ENCODE measurements around the gene NR3C2. TPM values are rescaled to one million over a fixed set of nuclear protein-coding genes. Genes with fewer than 3 reads are reported as not detected.

NR3C2 gene
- 0.08 TPM for polyA plus RNA-seq (2013, experiment 1 of 2; ENCODE audit: insufficient read length)
- polyA plus RNA-seq (2013, experiment 2 of 2; ENCODE audit: insufficient read length) = 0.10 TPM

DNA sequence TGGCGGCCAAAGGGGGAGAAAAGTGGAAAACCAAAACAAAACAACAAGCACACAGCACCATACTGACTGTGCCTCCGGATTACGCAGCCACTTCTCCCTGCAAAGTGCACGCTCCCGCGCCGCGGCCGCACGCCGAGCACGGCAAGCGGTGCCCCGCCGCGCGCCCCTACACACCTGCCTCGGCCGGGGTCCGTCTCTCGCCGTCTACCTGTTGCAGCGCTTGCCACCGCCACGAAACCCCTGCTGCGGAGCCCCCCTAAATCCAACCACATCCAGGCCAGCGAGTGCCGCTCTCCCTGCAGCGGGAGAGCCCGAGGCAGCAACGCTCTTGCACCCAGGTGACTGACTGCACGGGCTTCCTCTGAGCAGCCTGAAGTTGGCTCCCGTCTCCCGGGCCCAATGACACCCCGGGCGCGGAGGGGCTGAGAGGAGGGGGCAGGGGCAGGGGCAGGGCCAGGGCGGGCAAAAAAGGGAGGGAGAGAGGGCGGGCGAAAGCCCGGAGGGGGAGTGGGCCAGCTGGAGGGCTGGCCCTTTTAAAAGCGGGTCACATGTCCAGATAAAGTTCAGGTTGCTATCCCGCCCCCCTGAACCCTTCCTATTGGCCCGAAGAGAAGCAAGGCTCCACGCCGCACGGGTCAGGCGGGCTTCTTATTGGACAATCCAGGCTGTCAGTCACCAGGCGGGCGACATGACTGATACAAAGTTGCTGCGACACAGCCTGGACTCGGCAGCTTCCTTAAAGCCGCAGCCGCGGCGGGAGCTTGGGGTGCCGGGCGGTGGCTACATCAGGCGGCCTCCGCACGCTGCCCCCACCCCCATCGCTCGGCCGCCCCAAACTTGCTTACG is at the start of gene NR3C2:
TSS of gene NR3C2 (minus strand) at position 429 of the 846 bp plus-strand sequence.
- peak; percentile 97 for DNase-seq

DNA sequence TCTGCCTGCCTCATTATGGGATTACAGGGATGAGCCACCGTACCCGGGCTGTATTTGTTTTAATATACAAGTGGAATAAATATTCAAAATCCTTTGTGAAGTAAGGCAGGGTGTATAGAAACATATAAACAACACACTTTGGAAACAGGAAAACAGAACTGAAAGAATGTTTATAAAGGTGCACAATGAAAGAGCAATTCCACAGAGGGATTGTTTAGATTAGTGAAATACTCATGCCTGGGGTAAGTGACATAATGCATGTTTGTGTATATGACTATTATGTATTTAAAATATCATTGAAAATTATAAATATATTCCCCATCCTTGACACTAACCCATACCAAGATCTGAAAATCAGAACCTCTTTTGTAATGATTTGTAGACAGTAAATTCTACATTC is 45.0 kb upstream of the NR3C2 start:
- DNase-seq = no peak

DNA sequence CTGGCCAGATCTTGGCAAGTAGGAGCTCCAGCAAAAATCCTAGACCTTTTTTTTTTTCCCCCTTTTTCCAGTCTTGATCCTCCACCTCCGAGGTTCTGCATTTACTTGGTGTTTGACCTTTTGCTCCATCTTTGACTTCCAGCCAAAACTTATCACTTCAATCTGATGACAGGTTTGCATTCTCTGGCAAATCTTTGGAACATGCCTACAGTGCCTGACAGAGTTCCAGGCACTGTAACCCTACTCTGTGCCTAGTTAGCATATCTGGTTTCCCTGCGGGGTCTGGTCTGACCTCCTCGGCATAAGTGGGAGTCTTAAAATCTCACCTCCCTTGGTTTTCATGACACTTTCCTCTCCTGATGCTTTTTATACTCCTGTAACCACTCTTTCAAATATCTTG is 39.4 kb upstream of the NR3C2 start:
- DNase-seq = no peak

DNA sequence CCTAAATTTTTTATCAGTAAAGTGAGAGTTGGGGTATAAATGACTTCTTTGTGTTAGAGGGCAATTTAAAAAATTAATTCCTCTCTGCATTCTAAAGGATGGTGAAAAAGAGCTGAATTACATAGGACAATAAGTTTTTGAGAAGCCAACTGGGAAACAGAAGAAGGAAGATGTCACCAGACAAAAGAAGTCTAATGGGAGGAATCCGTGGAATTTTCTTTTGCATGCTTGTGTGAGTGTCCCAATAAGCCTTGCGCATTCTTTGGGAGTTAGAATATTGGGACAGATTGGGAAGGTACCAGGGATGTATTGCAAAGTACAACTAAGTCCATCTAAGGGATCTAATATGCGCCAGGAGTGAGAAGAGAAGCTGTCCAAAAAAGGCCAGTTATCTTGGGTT is 35.1 kb upstream of the NR3C2 start:
- DNase-seq = no peak

DNA sequence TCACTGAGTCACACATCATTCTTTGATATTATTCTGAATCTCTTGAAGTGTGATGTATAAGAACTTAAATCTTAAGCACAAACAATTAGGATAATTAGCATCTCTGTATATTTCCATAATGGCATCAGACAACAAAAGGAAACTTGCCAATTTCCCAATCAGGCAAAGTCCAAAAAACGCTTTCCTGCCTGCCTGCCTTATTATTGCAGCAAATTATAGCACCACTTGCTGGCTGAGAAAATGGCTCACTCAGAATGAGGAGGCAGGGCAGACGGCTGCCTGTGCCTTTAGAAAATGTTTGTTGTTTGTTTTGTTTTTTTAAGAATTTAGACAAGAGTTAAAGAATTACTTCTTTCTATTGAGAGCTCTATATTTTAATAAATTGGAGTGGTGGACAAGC is 27.7 kb upstream of the NR3C2 start:
- no peak for DNase-seq

DNA sequence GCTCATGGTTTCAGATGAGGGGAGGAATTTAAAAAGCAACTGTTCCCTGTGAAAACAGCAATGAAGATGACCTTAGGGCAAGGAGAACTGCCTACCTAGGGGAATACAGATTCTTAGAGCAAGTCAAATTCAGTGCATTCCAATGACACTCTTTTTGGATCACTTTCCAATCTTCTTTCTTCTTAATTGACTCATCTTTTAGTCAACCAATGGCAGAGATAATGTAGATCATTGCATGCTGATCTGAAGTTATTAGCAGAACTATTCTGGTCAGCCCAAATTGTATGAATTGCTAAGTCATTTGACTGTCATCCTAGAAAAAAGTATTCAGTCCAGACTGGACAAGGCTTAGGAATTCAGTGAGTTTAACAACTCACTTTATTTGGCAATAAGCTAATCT is 12.6 kb upstream of the NR3C2 start:
- DNase-seq = no peak

DNA sequence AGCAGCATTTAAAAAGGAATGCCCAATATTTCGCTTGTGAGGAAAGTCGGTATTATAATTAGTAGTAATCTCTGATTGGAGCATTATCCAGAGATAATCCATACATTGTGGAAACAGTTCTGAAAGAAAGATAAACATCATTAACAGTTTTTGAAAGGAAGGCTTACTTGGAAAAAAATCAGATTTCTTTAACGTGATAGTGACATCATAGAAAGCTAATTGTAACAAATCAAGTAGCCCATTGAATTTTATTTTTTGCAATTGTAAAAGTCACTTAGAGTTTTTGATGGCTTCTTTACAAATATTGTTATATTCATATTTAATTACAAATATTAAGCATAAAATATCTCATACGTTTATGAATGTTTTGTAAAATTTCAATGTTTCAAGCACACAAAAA is 11.6 kb upstream of the NR3C2 start:
- no peak for DNase-seq

DNA sequence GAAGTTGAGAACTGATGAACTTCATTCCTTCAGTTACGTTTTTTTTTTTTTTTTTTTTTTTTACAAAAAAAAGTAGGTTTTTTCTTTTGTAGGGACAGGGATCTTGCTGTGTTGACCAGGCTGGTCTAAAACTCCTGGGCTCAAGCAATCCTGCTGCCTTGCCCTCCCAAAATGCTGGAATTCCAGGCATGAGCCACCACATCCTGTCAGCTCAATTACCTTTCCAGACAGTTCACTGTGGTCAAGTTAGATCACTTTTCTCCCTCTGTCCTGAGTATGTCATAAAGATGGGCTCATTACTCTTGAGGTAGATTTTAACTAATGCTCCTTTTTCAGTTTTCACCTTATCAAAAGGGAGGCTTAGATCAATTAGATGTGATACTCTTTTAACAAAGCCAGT is 10.8 kb upstream of the NR3C2 start:
- no peak for DNase-seq

DNA sequence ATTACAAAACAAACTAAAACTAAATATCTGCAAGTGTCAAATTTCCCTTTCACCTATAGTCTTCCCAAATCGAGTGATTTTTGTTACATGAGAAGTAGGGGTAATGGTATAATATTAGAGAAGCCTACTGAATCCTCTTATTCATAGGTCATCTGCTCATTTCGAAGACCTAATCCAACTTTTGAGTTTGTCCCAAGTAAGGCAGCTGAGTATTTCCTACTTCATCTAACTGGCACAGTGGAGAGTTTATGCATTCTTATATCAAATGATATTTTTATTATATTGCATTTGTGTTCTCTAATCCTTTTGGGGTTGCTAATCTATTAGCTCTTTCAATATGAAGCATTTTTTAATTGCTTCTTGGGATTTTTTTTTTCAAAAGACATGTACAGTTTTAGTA is 7.7 kb upstream of the NR3C2 start:
- no peak for DNase-seq

DNA sequence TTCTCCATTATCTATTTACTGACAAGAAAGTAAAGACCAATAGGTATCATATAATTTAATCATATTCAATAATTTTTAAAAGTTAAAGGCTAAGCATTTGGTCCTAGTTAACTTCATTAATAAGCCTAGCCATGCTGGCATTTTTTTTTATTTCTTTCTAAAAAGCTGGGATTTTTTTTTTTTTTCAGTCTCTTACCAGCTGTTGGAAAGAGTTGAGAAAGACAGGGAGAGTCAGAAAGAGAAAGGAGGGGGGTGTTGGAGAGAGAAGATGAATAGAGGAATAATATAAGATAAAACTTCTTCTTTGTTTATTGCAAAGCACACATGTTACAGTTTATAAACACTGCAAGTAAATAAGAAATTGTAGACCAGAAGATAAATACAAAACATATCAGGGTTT is 5.9 kb upstream of the NR3C2 start:
- DNase-seq = no peak

DNA sequence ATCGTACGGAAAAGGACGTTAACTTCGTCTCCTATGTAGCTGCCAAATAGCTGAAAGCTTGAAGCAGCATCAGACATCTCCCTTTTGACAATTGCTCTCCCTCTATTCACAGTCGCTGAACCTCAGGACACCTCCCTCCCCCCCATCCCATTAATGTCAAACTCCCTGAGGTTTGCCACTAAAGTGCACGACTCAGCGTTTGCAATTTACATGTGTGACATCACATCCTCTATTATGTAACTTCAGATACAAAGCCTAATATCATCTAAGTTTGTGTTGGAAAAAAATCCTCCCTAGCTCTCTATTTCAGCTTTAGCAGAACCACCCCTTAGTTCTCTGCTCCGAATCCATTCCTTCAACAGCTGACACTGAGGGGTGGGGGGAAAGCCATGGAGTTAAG is 5.5 kb upstream of the NR3C2 start:
- no peak for DNase-seq

DNA sequence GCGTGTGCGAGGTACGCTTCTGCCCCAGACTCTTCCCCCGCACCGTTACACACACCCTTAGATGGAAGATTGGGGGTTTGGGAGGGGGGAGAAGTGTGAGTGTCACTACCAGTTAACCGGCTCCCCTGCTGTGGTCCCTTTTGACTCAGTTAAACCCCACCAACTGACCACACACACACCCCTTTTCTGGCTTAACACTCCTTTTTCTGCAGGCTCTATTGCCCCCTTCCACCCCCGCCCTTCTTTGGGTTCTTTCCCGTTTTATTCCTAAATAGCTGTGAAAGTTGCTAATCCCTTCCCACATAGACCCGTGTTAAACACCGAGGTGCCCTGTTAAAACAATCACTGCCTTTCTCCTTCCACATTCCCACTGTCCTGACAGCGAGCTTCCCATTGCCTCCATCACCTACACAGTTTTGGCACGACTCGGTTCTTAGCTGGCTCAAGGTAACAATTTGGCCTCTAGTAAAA is 3.7 kb upstream of the NR3C2 start:
- DNase-seq = no peak

DNA sequence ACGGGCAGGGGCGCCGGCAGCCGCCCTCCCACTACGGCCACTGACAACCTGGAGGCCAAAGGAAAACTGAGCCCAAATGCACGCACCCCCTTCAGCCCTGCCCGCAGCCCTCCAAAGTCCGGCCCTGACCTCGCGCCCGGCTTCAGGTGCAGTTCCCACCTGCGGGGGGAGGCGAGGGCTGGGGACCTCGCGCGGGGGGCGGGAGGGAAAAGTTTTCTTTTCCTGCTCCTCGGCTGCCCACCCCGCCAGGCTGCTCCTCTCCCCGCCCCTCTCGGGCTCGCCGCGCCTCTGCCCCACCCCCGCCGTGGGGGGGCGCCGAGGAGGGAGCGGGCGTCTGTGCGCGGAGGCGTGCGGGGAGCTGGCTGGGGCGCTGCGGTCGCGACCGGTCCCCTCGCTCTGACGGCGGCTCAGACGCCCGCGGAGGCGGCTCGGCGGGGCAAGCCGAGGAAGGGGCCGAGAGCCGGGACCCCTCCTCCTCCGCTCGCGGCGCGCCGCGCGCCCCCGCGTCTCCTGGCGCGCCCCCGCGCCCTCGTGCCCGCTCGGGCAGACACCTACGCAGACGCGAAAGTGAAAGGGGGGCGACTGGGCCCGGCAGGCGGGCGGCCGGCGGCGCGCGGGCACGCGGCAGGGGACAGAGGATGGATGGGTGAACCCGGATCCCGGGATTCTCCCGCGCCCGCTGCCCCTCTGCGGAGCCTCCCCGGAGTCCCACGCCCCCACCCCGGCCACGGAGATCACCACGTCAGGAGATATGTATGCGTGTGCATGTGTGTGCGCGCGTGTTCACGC is 3.1 kb upstream of the NR3C2 start:
- no peak for DNase-seq

DNA sequence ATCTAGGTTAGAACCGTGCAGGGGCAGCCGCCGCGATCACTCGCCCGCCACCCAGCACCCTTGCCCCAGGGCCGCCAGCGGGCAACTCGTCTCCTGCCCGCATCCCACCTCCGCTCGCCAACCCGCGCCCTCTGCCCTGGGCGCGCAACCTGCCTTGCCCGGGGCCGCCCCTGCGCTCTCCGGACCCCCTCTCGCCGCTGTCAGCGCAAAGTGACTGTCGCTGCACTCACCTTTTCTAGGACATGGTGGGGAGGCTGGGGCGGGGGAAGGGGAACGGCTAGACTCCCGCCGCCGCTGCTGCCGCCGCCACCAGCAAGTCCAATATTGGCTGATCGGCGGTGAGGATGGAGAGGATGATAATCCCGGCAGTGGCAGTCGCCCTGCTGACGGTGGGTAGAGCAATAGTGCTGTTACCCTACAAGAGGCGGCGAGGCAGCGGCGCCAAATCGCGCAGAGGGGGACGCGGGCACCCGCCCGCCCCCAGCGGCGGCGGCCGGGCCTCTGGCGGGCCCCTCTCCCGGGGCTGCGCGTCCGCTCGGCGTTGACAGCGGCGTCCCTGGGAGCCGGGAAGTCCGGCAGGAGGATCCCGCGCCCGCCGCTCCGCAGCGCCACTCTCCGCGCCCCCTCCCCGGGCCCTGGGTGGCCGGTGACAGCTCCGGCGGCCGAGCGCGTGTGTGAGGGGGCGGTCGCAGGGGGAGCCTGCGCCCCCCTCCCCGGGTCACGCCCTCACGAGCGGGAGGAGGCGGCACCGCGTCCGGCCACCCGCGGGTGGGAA is 2.3 kb upstream of the NR3C2 start:
- DNase-seq = peak; percentile 10

DNA sequence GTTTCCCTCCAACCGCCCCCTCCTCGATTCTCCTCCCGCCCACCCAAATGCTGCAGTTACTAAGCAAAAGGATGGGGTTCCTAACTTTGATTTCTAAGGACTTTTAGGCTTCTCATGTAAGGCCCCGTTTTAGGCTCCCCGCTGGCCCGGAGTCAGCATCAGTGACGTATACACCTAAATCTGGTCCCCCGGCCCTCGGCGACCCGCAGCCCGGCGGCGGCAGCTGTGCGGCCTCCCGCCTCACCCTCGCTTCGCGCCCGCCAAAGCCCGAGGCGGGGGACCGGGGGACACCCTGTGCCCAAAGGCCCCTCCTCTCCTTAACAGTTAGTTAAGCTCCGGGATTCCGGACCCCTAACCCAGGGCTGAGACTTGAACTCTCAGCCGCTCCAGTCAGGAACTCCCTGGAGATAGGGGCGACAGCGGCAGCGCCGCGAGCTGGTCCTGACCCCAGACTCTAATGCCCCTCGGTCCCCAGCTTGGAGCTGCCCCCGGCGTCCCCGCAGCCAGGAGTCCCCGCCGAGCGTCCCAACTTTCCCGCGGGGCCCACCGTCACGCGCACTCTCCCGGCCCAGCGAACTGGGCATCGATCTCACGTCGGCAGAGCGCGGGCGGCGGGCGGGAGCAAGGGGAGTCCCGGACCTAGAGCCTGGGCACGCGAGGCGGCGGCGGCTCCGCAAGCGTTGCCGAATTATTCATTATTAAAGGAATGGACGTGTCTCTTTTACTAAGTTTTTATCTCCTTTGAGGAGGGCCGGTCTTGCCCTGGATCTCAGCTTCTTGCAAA is 1.5 kb upstream of the NR3C2 start:
- no peak for DNase-seq

DNA sequence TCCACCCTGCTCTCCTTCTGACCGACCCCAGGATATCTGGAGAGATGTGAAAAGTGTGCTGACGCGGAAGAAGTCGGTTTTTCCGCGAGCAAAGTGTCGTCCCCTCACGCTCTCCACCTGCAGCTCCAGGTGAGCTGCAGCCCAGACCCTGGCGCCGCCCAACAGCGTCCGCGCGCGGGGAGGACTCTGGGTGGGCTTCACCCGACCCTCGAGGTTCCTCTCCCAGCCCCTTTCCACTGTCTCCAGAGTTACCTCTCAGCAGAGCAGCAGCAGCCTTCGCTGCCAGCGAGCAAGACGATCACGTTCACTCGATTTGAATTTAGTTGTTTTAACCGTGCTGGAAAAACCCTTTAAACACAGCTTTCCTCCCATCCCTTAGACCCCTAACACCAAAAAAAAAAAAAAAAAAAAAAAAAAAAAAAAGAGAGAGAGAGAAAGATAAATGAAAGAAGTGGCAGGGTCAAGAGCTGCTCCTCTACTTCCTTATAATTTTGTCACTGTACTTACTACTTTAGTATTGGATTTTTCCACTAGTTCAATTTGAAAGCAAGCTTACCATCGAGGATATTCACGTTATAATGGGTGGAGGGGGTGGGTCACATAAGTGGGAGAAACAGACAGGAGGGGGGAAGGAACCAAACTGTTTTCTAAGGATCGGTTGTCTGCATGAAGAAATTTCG is 758 bp upstream of the NR3C2 start:
- no peak for DNase-seq

DNA sequence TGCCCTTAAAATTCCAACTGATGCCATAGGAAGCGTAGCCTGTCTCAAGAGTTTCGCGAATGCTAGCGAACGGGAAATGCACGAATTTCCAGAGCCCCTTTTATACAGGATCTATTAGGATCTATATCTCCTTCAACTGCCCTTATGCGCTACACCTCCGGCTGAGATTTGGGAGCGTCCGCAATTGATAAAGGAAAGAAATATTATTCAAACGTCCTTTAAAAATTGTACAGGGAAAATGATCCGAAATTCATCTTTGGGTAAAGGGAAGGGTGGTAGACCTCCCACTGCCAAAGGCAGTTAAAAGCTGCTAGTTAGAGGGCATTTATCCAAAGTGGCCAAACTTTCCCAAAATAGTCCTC is 609 bp downstream of the NR3C2 start:
- no peak for DNase-seq

DNA sequence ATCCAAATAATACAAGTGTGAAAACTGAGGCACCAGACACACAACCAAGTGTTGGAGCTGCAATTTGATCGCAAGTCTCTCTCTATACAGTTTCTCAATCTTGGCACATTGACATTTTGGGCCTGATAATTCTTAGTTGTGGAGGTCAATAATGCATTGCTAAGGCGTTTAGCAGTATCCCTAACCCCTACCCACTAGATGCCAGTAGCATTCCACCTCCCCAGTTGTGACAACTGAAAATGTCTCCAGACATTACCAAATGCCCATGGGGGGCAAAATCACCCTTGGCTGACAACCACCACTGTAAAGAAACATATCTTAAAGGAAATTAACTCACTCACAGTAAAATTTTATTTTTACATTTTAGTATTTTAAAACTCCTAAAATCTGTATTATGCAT is 4.2 kb downstream of the NR3C2 start:
- DNase-seq = no peak

DNA sequence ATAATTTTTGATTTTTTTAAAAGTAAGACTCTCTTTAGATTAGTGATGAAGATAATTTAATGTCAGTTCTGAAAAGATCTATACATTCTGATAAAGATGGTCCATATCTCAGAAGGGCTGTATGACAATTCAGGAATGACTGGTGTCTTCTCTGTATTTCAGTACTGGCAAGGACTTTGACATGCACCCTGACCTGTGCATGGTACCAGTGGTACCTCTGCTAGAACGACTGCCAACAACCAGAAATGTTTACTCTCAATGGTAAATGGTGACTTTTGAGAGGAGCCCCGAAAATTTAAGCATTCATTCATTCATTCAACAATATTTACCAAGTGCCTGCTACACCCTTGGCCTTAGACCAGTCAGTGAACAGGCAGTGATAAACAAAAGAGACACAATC is 4.8 kb downstream of the NR3C2 start:
- DNase-seq = no peak

DNA sequence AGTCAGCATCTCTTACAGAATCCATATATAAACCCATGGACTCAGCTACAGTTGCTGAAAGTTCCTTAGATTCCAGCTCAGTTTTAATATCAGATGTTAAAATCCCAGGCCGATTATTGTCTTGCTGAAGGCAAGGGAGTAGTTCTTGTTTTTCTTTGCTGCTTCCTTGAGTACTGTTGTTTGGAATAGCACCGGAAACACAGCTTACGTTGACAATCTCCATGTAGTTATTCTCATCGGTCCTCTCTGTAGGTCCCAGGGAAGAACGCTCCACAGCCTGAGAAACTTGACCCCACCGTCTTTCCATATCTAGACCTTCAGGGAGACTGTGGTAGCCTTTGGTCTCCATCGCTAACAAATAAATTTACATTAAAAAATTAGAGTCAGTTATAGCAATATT is 5.7 kb downstream of the NR3C2 start:
- no peak for DNase-seq

DNA sequence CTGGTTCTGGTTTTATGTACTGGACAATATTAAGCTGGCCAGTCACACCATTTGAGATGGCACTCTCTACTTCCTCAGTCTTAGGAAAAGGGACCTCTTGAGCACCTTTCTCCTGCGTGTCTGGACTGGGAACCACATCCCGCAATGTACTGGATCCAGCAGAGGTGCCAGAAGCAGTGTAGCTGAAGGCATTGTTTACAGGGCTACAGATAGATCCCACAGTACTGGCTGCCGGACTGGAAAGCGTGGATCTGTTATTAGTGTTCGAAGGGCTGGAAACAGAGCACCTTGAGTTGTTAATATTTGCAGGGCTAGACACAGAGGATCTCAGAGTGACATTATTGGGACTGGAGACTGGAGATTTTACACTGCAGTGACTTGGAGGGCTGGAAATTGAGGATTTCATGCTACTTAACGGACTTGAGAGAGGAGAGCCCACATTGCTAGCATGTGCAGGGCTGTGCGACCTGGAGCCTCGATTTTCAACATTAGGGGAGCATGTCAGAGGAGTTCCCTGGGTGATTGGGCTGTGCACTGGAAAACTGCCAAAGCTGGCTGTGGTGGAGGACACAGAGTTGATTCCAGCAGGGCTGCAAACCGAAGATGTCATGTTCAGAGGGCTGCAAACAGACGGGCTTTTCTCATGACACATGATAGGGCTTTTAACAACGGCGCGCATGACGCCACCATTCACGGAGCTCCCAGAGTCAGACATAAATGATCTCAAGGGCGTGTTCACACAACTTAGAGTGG is 6.4 kb downstream of the NR3C2 start:
- DNase-seq = no peak
